Measurements from ENCODE around the gene MBD3L4.
"Not testable (repeated sequence)": the region's sequence is repeated elsewhere in the genome, so short reads cannot be mapped to it uniquely, and the experiment has no call there.

MBD3L4 gene

DNA sequence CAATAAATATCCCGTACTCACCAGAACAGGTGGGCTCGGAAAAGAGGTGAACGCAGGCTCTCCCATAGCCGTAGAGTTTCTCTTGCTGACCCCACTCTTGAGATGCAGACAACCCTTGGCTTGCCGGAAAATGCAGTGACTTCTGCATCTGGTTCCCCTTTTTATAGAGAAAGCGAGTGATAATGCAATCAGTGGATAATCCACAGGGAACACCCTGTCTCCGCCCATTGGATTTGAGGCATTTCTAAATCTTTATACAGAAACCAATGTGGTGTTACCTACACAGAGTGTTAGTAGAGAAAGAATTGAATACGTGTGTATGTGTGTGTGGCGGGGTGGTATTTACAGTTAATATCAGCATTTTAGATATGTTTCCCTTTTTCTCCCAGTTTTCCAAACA is at the start of gene MBD3L4:
Gene MBD3L4 (minus strand): TSS at position 101 of the 400 bp plus-strand sequence. CDS start 35 bp downstream, at position 66.
- not testable (repeated sequence) for ATAC-seq

- TF ChIP-seq PPARA (CRISPR knock-in tag; IDR thresholded peaks at IDR 0.05; ENCODE audit: borderline replicate concordance): no peak
- TF ChIP-seq CSDC2 (CRISPR knock-in tag; IDR thresholded peaks at IDR 0.05): no peak
- TF ChIP-seq SNAI2 (CRISPR knock-in tag; IDR thresholded peaks at IDR 0.05): no peak
- no peak for TF ChIP-seq TOX (CRISPR knock-in tag; IDR thresholded peaks at IDR 0.05; ENCODE audit: borderline replicate concordance)
- TF ChIP-seq, protein P1, sequence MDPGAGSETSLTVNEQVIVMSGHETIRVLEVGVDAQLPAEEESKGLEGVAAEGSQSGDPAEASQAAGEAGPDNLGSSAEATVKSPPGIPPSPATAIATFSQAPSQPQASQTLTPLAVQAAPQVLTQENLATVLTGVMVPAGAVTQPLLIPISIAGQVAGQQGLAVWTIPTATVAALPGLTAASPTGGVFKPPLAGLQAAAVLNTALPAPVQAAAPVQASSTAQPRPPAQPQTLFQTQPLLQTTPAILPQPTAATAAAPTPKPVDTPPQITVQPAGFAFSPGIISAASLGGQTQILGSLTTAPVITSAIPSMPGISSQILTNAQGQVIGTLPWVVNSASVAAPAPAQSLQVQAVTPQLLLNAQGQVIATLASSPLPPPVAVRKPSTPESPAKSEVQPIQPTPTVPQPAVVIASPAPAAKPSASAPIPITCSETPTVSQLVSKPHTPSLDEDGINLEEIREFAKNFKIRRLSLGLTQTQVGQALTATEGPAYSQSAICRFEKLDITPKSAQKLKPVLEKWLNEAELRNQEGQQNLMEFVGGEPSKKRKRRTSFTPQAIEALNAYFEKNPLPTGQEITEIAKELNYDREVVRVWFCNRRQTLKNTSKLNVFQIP (CRISPR knock-in tag; IDR thresholded peaks at IDR 0.05; ENCODE audit: borderline replicate concordance, low read depth): no peak
- no peak for ATAC-seq
Measured at GRCh38 chr19:7088999-7089398, 49.0 kb upstream of the MBD3L4 start.

- no peak for ATAC-seq
- TF ChIP-seq SNAI2 (CRISPR knock-in tag; IDR thresholded peaks at IDR 0.05) (no peak), ZNF8 (CRISPR knock-in tag; IDR thresholded peaks at IDR 0.05) (0 out of 2 replicates have a peak, but pooled peaks have one; percentile 40), ZFP3 (CRISPR knock-in tag; IDR thresholded peaks at IDR 0.05) (peak; percentile 68; the same call in 1 of the 2 replicates), ZNF70 (CRISPR knock-in tag; IDR thresholded peaks at IDR 0.05) (no peak), ZC3H10 (CRISPR knock-in tag; IDR thresholded peaks at IDR 0.05) (no peak), ZFP30 (CRISPR knock-in tag; IDR thresholded peaks at IDR 0.05) (no peak), BACH2 (CRISPR knock-in tag; IDR thresholded peaks at IDR 0.05; ENCODE audit: borderline replicate concordance) (no peak), ISL1 (CRISPR knock-in tag; IDR thresholded peaks at IDR 0.05) (no peak), TCF4 (CRISPR knock-in tag; IDR thresholded peaks at IDR 0.05; ENCODE audit: borderline replicate concordance) (no peak), PPARA (CRISPR knock-in tag; IDR thresholded peaks at IDR 0.05; ENCODE audit: borderline replicate concordance) (no peak), RARB (CRISPR knock-in tag; IDR thresholded peaks at IDR 0.05) (no peak), OSR1 (CRISPR knock-in tag; IDR thresholded peaks at IDR 0.05) (no peak), ESRRG (CRISPR knock-in tag; IDR thresholded peaks at IDR 0.05) (no peak)
- TF ChIP-seq, protein P2, sequence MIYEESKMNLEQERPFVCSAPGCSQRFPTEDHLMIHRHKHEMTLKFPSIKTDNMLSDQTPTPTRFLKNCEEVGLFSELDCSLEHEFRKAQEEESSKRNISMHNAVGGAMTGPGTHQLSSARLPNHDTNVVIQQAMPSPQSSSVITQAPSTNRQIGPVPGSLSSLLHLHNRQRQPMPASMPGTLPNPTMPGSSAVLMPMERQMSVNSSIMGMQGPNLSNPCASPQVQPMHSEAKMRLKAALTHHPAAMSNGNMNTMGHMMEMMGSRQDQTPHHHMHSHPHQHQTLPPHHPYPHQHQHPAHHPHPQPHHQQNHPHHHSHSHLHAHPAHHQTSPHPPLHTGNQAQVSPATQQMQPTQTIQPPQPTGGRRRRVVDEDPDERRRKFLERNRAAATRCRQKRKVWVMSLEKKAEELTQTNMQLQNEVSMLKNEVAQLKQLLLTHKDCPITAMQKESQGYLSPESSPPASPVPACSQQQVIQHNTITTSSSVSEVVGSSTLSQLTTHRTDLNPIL (CRISPR knock-in tag; IDR thresholded peaks at IDR 0.05; ENCODE audit: low read depth): no peak
- TF ChIP-seq, protein P3, sequence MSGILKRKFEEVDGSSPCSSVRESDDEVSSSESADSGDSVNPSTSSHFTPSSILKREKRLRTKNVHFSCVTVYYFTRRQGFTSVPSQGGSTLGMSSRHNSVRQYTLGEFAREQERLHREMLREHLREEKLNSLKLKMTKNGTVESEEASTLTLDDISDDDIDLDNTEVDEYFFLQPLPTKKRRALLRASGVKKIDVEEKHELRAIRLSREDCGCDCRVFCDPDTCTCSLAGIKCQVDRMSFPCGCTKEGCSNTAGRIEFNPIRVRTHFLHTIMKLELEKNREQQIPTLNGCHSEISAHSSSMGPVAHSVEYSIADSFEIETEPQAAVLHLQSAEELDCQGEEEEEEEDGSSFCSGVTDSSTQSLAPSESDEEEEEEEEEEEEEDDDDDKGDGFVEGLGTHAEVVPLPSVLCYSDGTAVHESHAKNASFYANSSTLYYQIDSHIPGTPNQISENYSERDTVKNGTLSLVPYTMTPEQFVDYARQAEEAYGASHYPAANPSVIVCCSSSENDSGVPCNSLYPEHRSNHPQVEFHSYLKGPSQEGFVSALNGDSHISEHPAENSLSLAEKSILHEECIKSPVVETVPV (CRISPR knock-in tag; IDR thresholded peaks at IDR 0.05): no peak
Measured at GRCh38 chr19:7083076-7083956, 43.3 kb upstream of the MBD3L4 start.

DNA sequence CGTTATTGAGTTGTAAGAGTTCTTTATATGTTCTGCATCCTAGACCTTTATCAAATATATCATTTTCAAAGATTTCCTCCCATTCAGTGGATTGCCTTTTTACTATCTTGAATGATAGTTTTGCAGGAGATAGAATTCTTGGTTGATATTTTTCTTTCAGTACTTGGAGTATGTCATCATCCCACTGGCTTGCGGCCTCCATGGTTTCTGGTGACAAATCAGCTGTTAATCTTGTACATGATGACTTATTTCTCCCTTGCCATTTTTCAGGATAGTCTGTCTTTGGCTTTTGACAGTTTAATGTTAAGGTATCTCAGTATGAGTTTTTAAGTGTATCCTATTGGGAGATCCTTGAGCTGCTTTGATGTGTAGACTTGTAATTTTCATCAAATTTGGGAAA is 38.0 kb upstream of the MBD3L4 start:
- TF ChIP-seq CSDC2 (CRISPR knock-in tag; IDR thresholded peaks at IDR 0.05): no peak
- TF ChIP-seq, protein P2 (CRISPR knock-in tag; IDR thresholded peaks at IDR 0.05; ENCODE audit: low read depth): no peak
- no peak for TF ChIP-seq ZC3H10 (CRISPR knock-in tag; IDR thresholded peaks at IDR 0.05)
- no peak for TF ChIP-seq GLIS3 (CRISPR knock-in tag; IDR thresholded peaks at IDR 0.05)
- TF ChIP-seq, protein P4, sequence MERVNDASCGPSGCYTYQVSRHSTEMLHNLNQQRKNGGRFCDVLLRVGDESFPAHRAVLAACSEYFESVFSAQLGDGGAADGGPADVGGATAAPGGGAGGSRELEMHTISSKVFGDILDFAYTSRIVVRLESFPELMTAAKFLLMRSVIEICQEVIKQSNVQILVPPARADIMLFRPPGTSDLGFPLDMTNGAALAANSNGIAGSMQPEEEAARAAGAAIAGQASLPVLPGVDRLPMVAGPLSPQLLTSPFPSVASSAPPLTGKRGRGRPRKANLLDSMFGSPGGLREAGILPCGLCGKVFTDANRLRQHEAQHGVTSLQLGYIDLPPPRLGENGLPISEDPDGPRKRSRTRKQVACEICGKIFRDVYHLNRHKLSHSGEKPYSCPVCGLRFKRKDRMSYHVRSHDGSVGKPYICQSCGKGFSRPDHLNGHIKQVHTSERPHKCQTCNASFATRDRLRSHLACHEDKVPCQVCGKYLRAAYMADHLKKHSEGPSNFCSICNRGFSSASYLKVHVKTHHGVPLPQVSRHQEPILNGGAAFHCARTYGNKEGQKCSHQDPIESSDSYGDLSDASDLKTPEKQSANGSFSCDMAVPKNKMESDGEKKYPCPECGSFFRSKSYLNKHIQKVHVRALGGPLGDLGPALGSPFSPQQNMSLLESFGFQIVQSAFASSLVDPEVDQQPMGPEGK (CRISPR knock-in tag; IDR thresholded peaks at IDR 0.05; ENCODE audit: borderline replicate concordance): no peak
- TF ChIP-seq ARNTL (CRISPR knock-in tag; IDR thresholded peaks at IDR 0.05; ENCODE audit: borderline replicate concordance, low read depth): no peak
- no peak for TF ChIP-seq BACH2 (CRISPR knock-in tag; IDR thresholded peaks at IDR 0.05; ENCODE audit: borderline replicate concordance)
- no peak for TF ChIP-seq RARB (CRISPR knock-in tag; IDR thresholded peaks at IDR 0.05)
- ATAC-seq: no peak

Measured in SK-N-SH treated with all-trans-retinoic acid at 6 μM for 48 hours (cell line).